Endothelial cell of umbilical vein (primary cell): Measurements from ENCODE around the gene POLR2L. TPM values are rescaled to one million over a fixed set of nuclear protein-coding genes. Genes with fewer than 3 reads are reported as not detected.

ENCODE experiments used
- BruUV-seq: library from RNA; stranded (reverse); fragments of 400-500 nt; replicated peaks from 2 replicates; lab custom pipeline; 2021; lab: Mats Ljungman, UMichigan
- CTCF ChIA-PET: fragments of 300-600, 350-600 bp; sonication (Branson Sonifier 250); formaldehyde crosslinking; loops from one replicate; lab custom pipeline; 2021; ENCODE audit warnings: antibody characterized with exemption, inconsistent platforms; lab: Charles Lee
- POLR2A ChIA-PET: fragments of 300-600, 350-600 bp; sonication (Branson Sonifier 250); formaldehyde crosslinking; loops from one replicate; lab custom pipeline; 2021; ENCODE audit warnings: antibody characterized with exemption, inconsistent platforms; lab: Charles Lee
- DNase-seq: peaks from one replicate; pipeline ENCODE4 v3.0.0-alpha.2; 2011; ENCODE audit warnings: low read depth, low spot score
- FAIRE-seq: peaks from 2 replicates; lab custom pipeline; 2011; peaks lifted over from hg19 to GRCh38; lab: Jason Lieb, UNC
- H2AFZ ChIP-seq: 2 replicates; pipeline ENCODE4 v1.6.0; 2012; ENCODE audit warnings: low read depth, low read length, control low read depth, inconsistent platforms
- H3K27ac ChIP-seq: 2 replicates; pipeline ENCODE4 v1.5.1; 2011; ENCODE audit warnings: low read depth, mild to moderate bottlenecking, control low read depth, low read length, moderate library complexity; ENCODE audit not compliant: insufficient read depth
- H3K27me3 ChIP-seq, 2 experiments: 2 replicates each; pipeline versions ENCODE4 v1.6.0 to v1.6.1; 2011; ENCODE audit warnings: low read length in 2 of 2, mixed read lengths in 1 of 2; ENCODE audit not compliant: control insufficient read depth in 2 of 2, insufficient read depth in 2 of 2
- H3K36me3 ChIP-seq, 2 experiments: 2 replicates in 1 of 2; 3 replicates in 1 of 2; pipeline ENCODE4 v1.5.1; 2011; ENCODE audit warnings: low read length in 2 of 2, mild to moderate bottlenecking in 1 of 2, moderate library complexity in 1 of 2; ENCODE audit not compliant: control insufficient read depth in 2 of 2, insufficient read depth in 2 of 2; ENCODE audit errors: extremely low read depth in 1 of 2
- H3K4me1 ChIP-seq: 3 replicates; pipeline ENCODE4 v1.5.1; 2011; ENCODE audit warnings: mild to moderate bottlenecking, low read length; ENCODE audit not compliant: control insufficient read depth, insufficient read depth; ENCODE audit errors: extremely low read depth
- H3K4me2 ChIP-seq: 2 replicates; pipeline ENCODE4 v1.6.1; 2011; ENCODE audit warnings: low read length, control low read depth, mixed read lengths; ENCODE audit not compliant: insufficient read depth
- H3K4me3 ChIP-seq, 3 experiments: fragments of 200-600 bp in 1 of 3; sonication (generic), shearing (Covaris generic) in 1 of 3; replicated peaks in 1 of 3; 2 replicates each; pipeline ENCODE4 v1.5.1; 2011 to 2016; ENCODE audit warnings: control low read depth in 3 of 3, low read length in 3 of 3, mild to moderate bottlenecking in 2 of 3, inconsistent platforms in 1 of 3, low read depth in 1 of 3, moderate library complexity in 1 of 3; ENCODE audit not compliant: insufficient read depth in 1 of 3
- H3K79me2 ChIP-seq: 2 replicates; pipeline ENCODE4 v1.6.0; 2012; ENCODE audit warnings: low read length, inconsistent platforms; ENCODE audit not compliant: control insufficient read depth, insufficient read depth
- H3K9ac ChIP-seq: replicated peaks from 2 replicates; pipeline ENCODE3; 2011; ENCODE audit warnings: low read length, control low read depth; ENCODE audit not compliant: insufficient read depth; ENCODE audit errors: extremely low read depth
- H3K9me1 ChIP-seq: replicated peaks from 3 replicates; pipeline ENCODE4 v1.6.0; 2011; ENCODE audit warnings: mild to moderate bottlenecking, low read length; ENCODE audit not compliant: control insufficient read depth, insufficient read depth; ENCODE audit errors: extremely low read depth
- H3K9me3 ChIP-seq: replicated peaks from 2 replicates; pipeline ENCODE4 v1.5.1; 2012; ENCODE audit warnings: low read length, inconsistent platforms; ENCODE audit not compliant: control insufficient read depth, insufficient read depth
- H4K20me1 ChIP-seq: replicated peaks from 2 replicates; pipeline ENCODE3; 2011; ENCODE audit warnings: mild to moderate bottlenecking, low read length; ENCODE audit not compliant: control insufficient read depth, insufficient read depth; ENCODE audit errors: extremely low read depth
- EZH2 ChIP-seq: IDR thresholded peaks from 2 replicates; pipeline ENCODE4 v1.6.1; 2012; ENCODE audit warnings: borderline replicate concordance, low read depth, mild to moderate bottlenecking, moderate library complexity, low read length, inconsistent platforms; ENCODE audit not compliant: severe bottlenecking
- FOS ChIP-seq: IDR thresholded peaks from 2 replicates; pipeline ENCODE4 v1.6.1; 2011; ENCODE audit warnings: mild to moderate bottlenecking, low read length, moderate library complexity, borderline replicate concordance; ENCODE audit not compliant: insufficient read depth
- GATA2 ChIP-seq: IDR thresholded peaks from 2 replicates; pipeline ENCODE4 v1.7.0; 2011; ENCODE audit warnings: low read depth, mild to moderate bottlenecking, moderate library complexity, mixed read lengths, low read length; ENCODE audit not compliant: insufficient read length, insufficient read depth
- JUN ChIP-seq: IDR thresholded peaks from 2 replicates; pipeline ENCODE4 v1.6.1; 2011; ENCODE audit warnings: borderline replicate concordance, low read depth; ENCODE audit not compliant: insufficient read length, insufficient read depth
- MAX ChIP-seq: IDR thresholded peaks from 2 replicates; pipeline ENCODE4 v1.6.1; 2011; ENCODE audit not compliant: insufficient read depth, insufficient read length
- MYC ChIP-seq: IDR thresholded peaks from one replicate; pipeline ENCODE4 v1.6.1; 2011; ENCODE audit warnings: mild to moderate bottlenecking, low read depth, low read length
- POLR2A ChIP-seq: IDR thresholded peaks from 2 replicates; pipeline ENCODE4 v1.6.1; 2012; ENCODE audit warnings: low read depth, mild to moderate bottlenecking, control low read depth, low read length
- POLR2AphosphoS5 ChIP-seq: IDR thresholded peaks from 2 replicates; pipeline ENCODE4 v1.6.1; 2012; ENCODE audit warnings: low read depth, mild to moderate bottlenecking, control low read depth, low read length, moderate library complexity; ENCODE audit not compliant: insufficient read depth
- dilution Hi-C: fragments of 300-500 bp; cut with MboI; formaldehyde crosslinking; loops from one replicate; pipeline ENCODE4 v1.15.0; 2019; ENCODE audit warnings: low sequenced_read_pairs; ENCODE audit not compliant: extremely low pct_ligation_motif_present
- intact Hi-C: fragments of 100-400 bp; cut with micrococcal nuclease; formaldehyde crosslinking; loops from one replicate; pipeline ENCODE4 v1.10.0; 2022
- polyA plus RNA-seq, 4 experiments: library from polyadenylated mRNA; depleted of rRNA in 3 of 4; stranded (reverse) in 3 of 4; unstranded in 1 of 4; fragments of >200 nt; gene quantifications; 2 replicates each; pipeline versions ENCODE4 v1.2.1 to v1.2.3, GENCODE V29; 2011 to 2012; ENCODE audit warnings: missing spikeins in 1 of 4
- total RNA-seq: library from RNA; stranded (reverse); gene quantifications from 2 replicates; pipeline ENCODE4 v1.2.3, GENCODE V29; 2021
- TF ChIP-seq, protein P1 (sequence below), 2 donors: IDR thresholded peaks; 1 replicate in 1 of 2; 2 replicates in 1 of 2; pipeline ENCODE4 v1.5.1; 2011; ENCODE audit warnings: low read length in 2 of 2, mild to moderate bottlenecking in 2 of 2, moderate library complexity in 2 of 2, control low read depth in 1 of 2, inconsistent platforms in 1 of 2, low read depth in 1 of 2; ENCODE audit not compliant: insufficient read depth in 1 of 2; ENCODE audit errors: extremely low read depth in 1 of 2

The POLR2L gene
- total and polyA plus RNA-seq, 2 donors (not counting 3 experiments of a cell fraction or from before 2014, with no cell fraction given): 146 to 259 TPM

GRCh38 chr11:877565-877964 is 35.2 kb upstream of the POLR2L start:
- H3K36me3 ChIP-seq: peaks cover 0 to 3% of the 10 kb centered on the region in 2 experiments

More at GRCh38 chr11:877565-877964, 35.2 kb upstream of the POLR2L start:
- Histone ChIP-seq H3K9me1 (no peaks in the 10 kb centered on the region), H3K27me3 (no peaks in the 10 kb centered on the region), H3K4me1 (no peaks in the 10 kb centered on the region), H2AFZ (no peak overlapping the region), H3K9ac (no peak overlapping the region), H4K20me1 (no peaks in the 10 kb centered on the region), H3K79me2 (no peaks in the 10 kb centered on the region), H3K9me3 (no peaks in the 10 kb centered on the region), H3K27ac (no peak overlapping the region), H3K4me3 (no peak overlapping the region), H3K4me2 (no peak overlapping the region)
- ChIA-PET POLR2A (no interaction called here), CTCF (interaction anchor here (1.4 kb wide), 1 partner anchor 29 kb away, joined by 4 read pairs; no protein-coding TSS in a partner anchor)
- FAIRE-seq (no peak), DNase-seq (no peak)
- BruUV-seq: no TSS peak
- TF ChIP-seq EZH2 (no peak), JUN (no peak), POLR2AphosphoS5 (no peak), MYC (no peak), MAX (no peak), GATA2 (no peak), POLR2A (no peak), FOS (no peak)
- TF ChIP-seq, protein P1, sequence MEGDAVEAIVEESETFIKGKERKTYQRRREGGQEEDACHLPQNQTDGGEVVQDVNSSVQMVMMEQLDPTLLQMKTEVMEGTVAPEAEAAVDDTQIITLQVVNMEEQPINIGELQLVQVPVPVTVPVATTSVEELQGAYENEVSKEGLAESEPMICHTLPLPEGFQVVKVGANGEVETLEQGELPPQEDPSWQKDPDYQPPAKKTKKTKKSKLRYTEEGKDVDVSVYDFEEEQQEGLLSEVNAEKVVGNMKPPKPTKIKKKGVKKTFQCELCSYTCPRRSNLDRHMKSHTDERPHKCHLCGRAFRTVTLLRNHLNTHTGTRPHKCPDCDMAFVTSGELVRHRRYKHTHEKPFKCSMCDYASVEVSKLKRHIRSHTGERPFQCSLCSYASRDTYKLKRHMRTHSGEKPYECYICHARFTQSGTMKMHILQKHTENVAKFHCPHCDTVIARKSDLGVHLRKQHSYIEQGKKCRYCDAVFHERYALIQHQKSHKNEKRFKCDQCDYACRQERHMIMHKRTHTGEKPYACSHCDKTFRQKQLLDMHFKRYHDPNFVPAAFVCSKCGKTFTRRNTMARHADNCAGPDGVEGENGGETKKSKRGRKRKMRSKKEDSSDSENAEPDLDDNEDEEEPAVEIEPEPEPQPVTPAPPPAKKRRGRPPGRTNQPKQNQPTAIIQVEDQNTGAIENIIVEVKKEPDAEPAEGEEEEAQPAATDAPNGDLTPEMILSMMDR (IDR thresholded peaks at IDR 0.05; ENCODE audit: extremely low read depth in 1 of 2, insufficient read depth in 1 of 2, low read depth in 1 of 2, low read length in 2 of 2): no peak
- dilution Hi-C loops (no loop called here), intact Hi-C loops (no loop called here)
